Upper lobe of left lung (tissue), 4 donors: ENCODE results near the gene AGBL1.

Source experiments
- EP300 ChIP-seq, 4 donors: sonication (generic); formaldehyde crosslinking; IDR thresholded peaks; one replicate each; pipeline ENCODE4 v1.5.1; 2017; ENCODE audit warnings: antibody characterized with exemption in 4 of 4, control low read depth in 2 of 4
- POLR2A ChIP-seq, 4 donors: fragments of 450-650 bp; IDR thresholded peaks; one replicate each; pipeline ENCODE4 v1.5.1; 2016 to 2017; ENCODE audit warnings: antibody characterized with exemption in 4 of 4, mild to moderate bottlenecking in 2 of 4
- POLR2AphosphoS5 ChIP-seq, 2 donors: sonication (generic); formaldehyde crosslinking; IDR thresholded peaks; one replicate each; pipeline ENCODE4 v1.5.1; 2017; ENCODE audit warnings: antibody characterized with exemption in 2 of 2
- TF ChIP-seq, protein P1 (sequence below), 6 experiments: fragments of 450-650 bp in 4 of 6; fragments of 200-600 bp in 2 of 6; sonication (generic) in 2 of 6; IDR thresholded peaks; one replicate each; pipeline ENCODE4 v1.5.1; 2016 to 2019; ENCODE audit warnings: antibody characterized with exemption in 6 of 6

DNA sequence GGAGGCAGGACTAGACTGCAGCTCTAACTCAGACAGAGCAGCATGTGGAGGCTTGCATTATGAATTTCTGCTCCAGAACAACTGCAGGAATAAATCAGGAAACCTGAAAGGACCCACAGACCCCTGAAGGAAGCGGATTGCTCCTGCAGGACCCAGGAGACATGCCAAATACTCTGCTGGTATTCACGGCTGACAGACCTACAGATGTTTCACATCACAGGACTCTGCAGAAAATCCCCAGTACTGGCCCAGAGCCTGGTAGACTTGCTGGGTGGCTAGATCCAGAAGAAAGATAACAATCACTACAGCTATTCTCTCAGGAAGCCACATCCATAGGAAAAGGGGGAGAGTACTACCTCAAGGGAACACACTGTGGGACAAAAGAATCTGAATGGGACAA is 942.1 kb downstream of the AGBL1 start:
- TF ChIP-seq, protein P1, sequence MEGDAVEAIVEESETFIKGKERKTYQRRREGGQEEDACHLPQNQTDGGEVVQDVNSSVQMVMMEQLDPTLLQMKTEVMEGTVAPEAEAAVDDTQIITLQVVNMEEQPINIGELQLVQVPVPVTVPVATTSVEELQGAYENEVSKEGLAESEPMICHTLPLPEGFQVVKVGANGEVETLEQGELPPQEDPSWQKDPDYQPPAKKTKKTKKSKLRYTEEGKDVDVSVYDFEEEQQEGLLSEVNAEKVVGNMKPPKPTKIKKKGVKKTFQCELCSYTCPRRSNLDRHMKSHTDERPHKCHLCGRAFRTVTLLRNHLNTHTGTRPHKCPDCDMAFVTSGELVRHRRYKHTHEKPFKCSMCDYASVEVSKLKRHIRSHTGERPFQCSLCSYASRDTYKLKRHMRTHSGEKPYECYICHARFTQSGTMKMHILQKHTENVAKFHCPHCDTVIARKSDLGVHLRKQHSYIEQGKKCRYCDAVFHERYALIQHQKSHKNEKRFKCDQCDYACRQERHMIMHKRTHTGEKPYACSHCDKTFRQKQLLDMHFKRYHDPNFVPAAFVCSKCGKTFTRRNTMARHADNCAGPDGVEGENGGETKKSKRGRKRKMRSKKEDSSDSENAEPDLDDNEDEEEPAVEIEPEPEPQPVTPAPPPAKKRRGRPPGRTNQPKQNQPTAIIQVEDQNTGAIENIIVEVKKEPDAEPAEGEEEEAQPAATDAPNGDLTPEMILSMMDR (IDR thresholded peaks at IDR 0.05), result no peak
- TF ChIP-seq POLR2A (IDR thresholded peaks at IDR 0.05) (no peak), EP300 (IDR thresholded peaks at IDR 0.05) (no peak), POLR2AphosphoS5 (IDR thresholded peaks at IDR 0.05) (no peak)
